ENCODE measurements around the gene ADAMTS14. TPM values are rescaled to one million over a fixed set of nuclear protein-coding genes. Genes with fewer than 3 reads are reported as not detected.

The ADAMTS14 gene
- polyA plus RNA-seq, 1 donor (not counting 4 experiments of a cell fraction or from before 2014, with no cell fraction given): 0.09 TPM

DNA sequence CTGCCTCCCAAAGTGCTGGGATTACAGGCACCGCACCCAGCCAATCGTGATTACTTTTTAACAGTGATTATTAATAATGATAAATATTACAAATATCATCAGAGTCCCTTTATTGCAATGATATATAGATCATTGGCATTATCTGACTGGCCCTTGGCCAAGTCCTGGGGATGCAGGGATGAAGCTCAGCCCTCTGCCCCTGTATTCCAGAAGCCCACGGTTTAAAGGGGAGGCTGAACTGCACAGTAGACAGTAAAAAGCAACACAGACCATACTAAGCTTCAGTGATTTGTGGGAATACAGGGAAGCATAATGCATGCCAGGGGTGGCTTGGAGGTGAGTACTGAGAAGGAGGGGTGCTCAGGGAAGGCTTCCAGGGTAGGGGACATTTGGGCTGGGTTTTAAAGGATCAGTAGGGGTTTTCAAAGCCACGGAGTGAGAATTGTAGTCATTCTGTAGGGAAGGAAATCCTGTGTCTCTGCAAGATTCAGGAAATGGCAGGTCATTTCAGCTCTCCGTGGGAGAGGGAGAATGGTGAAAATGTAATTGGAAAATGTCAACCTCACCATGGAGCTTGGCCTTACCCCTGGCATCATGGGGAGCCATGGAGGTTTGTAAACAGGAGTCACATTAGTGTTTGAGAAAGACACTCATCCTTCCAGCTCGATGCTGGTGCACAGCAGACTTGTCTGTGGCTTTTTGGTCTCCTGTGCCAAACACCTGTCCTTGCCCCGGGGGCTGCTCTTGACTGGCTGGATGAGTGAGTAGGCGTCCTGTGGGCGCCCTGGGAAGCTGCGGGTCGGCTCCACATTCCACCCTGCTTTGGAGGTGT lies 8.8 kb downstream of the ADAMTS14 start:
- H3K27ac ChIP-seq (ENCODE audit: control insufficient read depth, insufficient read depth, low read length): no peak overlapping the region
- peaks cover 41% of the 10 kb centered on the region for H3K27me3 ChIP-seq (ENCODE audit: control insufficient read depth, extremely low read depth, insufficient read depth, low read length)
- no peak overlapping the region for H2AFZ ChIP-seq (ENCODE audit: control insufficient read depth, low read length)
- no peaks in the 10 kb centered on the region for H4K20me1 ChIP-seq (ENCODE audit: control insufficient read depth, extremely low read depth, insufficient read depth, low read length)
- no peaks in the 10 kb centered on the region for H3K79me2 ChIP-seq (ENCODE audit: control insufficient read depth, insufficient read depth, low read length)
- H3K9me3 ChIP-seq (ENCODE audit: control insufficient read depth, low read depth, low read length): no peaks in the 10 kb centered on the region
- no peak overlapping the region for H3K4me2 ChIP-seq (ENCODE audit: control insufficient read depth, extremely low read depth, insufficient read depth, low read depth, low read length)
- H3K9me1 ChIP-seq (ENCODE audit: control insufficient read depth, extremely low read depth, insufficient read depth, low read length): no peaks in the 10 kb centered on the region
- dilution Hi-C loops (cut with MboI; ENCODE audit: extremely low pct_ligation_motif_present, low sequenced_read_pairs): no loop called here
- TF ChIP-seq, protein P1, sequence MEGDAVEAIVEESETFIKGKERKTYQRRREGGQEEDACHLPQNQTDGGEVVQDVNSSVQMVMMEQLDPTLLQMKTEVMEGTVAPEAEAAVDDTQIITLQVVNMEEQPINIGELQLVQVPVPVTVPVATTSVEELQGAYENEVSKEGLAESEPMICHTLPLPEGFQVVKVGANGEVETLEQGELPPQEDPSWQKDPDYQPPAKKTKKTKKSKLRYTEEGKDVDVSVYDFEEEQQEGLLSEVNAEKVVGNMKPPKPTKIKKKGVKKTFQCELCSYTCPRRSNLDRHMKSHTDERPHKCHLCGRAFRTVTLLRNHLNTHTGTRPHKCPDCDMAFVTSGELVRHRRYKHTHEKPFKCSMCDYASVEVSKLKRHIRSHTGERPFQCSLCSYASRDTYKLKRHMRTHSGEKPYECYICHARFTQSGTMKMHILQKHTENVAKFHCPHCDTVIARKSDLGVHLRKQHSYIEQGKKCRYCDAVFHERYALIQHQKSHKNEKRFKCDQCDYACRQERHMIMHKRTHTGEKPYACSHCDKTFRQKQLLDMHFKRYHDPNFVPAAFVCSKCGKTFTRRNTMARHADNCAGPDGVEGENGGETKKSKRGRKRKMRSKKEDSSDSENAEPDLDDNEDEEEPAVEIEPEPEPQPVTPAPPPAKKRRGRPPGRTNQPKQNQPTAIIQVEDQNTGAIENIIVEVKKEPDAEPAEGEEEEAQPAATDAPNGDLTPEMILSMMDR (optimal IDR thresholded peaks at IDR 0.05 in 1 of 3, IDR thresholded peaks at IDR 0.05 in 1 of 3, conservative IDR thresholded peaks at IDR 0.05 in 1 of 3; ENCODE audit: extremely low read depth in 1 of 3, insufficient read depth in 2 of 3, low read length in 3 of 3): no peak
- TF ChIP-seq EZH2 (IDR thresholded peaks at IDR 0.05; ENCODE audit: low read length): no peak
- FAIRE-seq: no peak
- H3K9ac ChIP-seq (ENCODE audit: control insufficient read depth, extremely low read depth, insufficient read depth, low read length): no peak overlapping the region
- no peaks in the 10 kb centered on the region for H3K36me3 ChIP-seq (ENCODE audit: control insufficient read depth in 2 of 2, extremely low read depth in 1 of 2, insufficient read depth in 2 of 2, low read length in 2 of 2)
- peaks cover 4% of the 10 kb centered on the region for H3K4me1 ChIP-seq (ENCODE audit: control insufficient read depth, extremely low read depth, insufficient read depth, low read length)
- no peak for DNase-seq (ENCODE audit: low read depth, low spot score)
- no peak overlapping the region for H3K4me3 ChIP-seq (ENCODE audit: control insufficient read depth in 2 of 3, extremely low read depth in 1 of 3, insufficient read depth in 2 of 3, low read depth in 1 of 3, low read length in 3 of 3)

GRCh38 chr10:70681731-70682005 lies 9.4 kb downstream of the ADAMTS14 start:
- H3K36me3 ChIP-seq (ENCODE audit: control insufficient read depth in 2 of 2, extremely low read depth in 1 of 2, insufficient read depth in 2 of 2, low read length in 2 of 2): no peaks in the 10 kb centered on the region
- H3K9ac ChIP-seq (ENCODE audit: control insufficient read depth, extremely low read depth, insufficient read depth, low read length): no peak overlapping the region
- FAIRE-seq (no peak), DNase-seq (ENCODE audit: low read depth, low spot score) (no peak)
- H3K9me1 ChIP-seq (ENCODE audit: control insufficient read depth, extremely low read depth, insufficient read depth, low read length): no peaks in the 10 kb centered on the region
- peaks cover 4% of the 10 kb centered on the region for H3K4me1 ChIP-seq (ENCODE audit: control insufficient read depth, extremely low read depth, insufficient read depth, low read length)
- no peak overlapping the region for H2AFZ ChIP-seq (ENCODE audit: control insufficient read depth, low read length)
- dilution Hi-C loops (cut with MboI; ENCODE audit: extremely low pct_ligation_motif_present, low sequenced_read_pairs): no loop called here
- H3K79me2 ChIP-seq (ENCODE audit: control insufficient read depth, insufficient read depth, low read length): no peaks in the 10 kb centered on the region
- TF ChIP-seq, protein P1 (optimal IDR thresholded peaks at IDR 0.05 in 1 of 3, IDR thresholded peaks at IDR 0.05 in 1 of 3, conservative IDR thresholded peaks at IDR 0.05 in 1 of 3; ENCODE audit: extremely low read depth in 1 of 3, insufficient read depth in 2 of 3, low read length in 3 of 3): no peak
- no peak for TF ChIP-seq EZH2 (IDR thresholded peaks at IDR 0.05; ENCODE audit: low read length)
- no peaks in the 10 kb centered on the region for H4K20me1 ChIP-seq (ENCODE audit: control insufficient read depth, extremely low read depth, insufficient read depth, low read length)
- H3K27me3 ChIP-seq (ENCODE audit: control insufficient read depth, extremely low read depth, insufficient read depth, low read length): peaks cover 36% of the 10 kb centered on the region
- no peak overlapping the region for H3K4me2 ChIP-seq (ENCODE audit: control insufficient read depth, extremely low read depth, insufficient read depth, low read depth, low read length)
- H3K9me3 ChIP-seq (ENCODE audit: control insufficient read depth, low read depth, low read length): no peaks in the 10 kb centered on the region
- no peak overlapping the region for H3K4me3 ChIP-seq (ENCODE audit: control insufficient read depth in 2 of 3, extremely low read depth in 1 of 3, insufficient read depth in 2 of 3, low read depth in 1 of 3, low read length in 3 of 3)
- H3K27ac ChIP-seq (ENCODE audit: control insufficient read depth, insufficient read depth, low read length): no peak overlapping the region
